ENCODE measurements around the gene GTF2A1. TPM values are rescaled to one million over a fixed set of nuclear protein-coding genes. Genes with fewer than 3 reads are reported as not detected.

GTF2A1 gene
- total and polyA plus RNA-seq, 2 experiments from 2014 or later = 3.9 to 27.8 TPM

DNA sequence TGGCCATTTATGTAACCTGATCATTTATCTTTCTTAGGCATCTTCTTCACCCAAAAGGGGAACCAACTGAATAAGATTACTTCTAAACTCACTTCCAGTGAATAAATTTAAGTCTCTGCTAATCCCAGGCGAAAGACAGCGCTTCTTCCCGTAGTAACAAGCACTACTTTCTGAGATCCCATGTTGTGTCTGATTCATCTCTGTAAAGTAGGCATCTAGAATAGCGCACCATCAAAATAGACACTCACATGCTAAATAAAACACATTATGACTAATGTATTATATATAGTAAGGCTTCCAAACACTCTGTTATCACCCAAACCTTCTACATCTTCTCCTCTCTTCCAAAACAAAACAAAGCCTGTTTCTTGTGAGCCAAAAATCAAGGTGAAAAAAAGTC lies 15.1 kb downstream of the GTF2A1 start:
- H3K9me2 ChIP-seq (ENCODE audit: insufficient read depth) = no peaks in the 10 kb centered on the region
- H3K79me2 ChIP-seq (ENCODE audit: insufficient read depth) = peaks cover 91% of the 10 kb centered on the region
- peaks cover 43% of the 10 kb centered on the region for H3K36me3 ChIP-seq (ENCODE audit: low read depth)
- H3K9me3 ChIP-seq (ENCODE audit: low read depth) = no peaks in the 10 kb centered on the region
- no peak overlapping the region for H3K27ac ChIP-seq
- H3F3A ChIP-seq (ENCODE audit: insufficient read depth) = no peaks in the 10 kb centered on the region
- TF ChIP-seq EZH2 (IDR thresholded peaks at IDR 0.05; ENCODE audit: insufficient read depth, poor library complexity, severe bottlenecking) (no peak), EZH2phosphoT487 (IDR thresholded peaks at IDR 0.05; ENCODE audit: insufficient read depth, low read depth) (no peak)
- H3K9ac ChIP-seq = no peak overlapping the region
- no peak overlapping the region for H3K4me2 ChIP-seq (ENCODE audit: unreplicated experiment)
- H3K27me3 ChIP-seq (replicated peaks; ENCODE audit: insufficient read depth) = no peaks in the 10 kb centered on the region
- 98 to 99% methylated on average over 4 of the region's 4 CpGs for WGBS, 2 experiments (ENCODE audit: low coverage in 1 of 2, low lambda C conversion rate in 2 of 2, missing lambda C conversion rate in 2 of 2)
- H4K20me1 ChIP-seq (ENCODE audit: insufficient read depth) = no peaks in the 10 kb centered on the region
- no peak for DNase-seq
- H2AFZ ChIP-seq = no peak overlapping the region
- H3K4me1 ChIP-seq (ENCODE audit: insufficient read depth) = peaks cover 4% of the 10 kb centered on the region; the same call in 1 of the 2 replicates
- in situ Hi-C loops (cut with MboI) = no loop called here
- no peak overlapping the region for H3K4me3 ChIP-seq

DNA sequence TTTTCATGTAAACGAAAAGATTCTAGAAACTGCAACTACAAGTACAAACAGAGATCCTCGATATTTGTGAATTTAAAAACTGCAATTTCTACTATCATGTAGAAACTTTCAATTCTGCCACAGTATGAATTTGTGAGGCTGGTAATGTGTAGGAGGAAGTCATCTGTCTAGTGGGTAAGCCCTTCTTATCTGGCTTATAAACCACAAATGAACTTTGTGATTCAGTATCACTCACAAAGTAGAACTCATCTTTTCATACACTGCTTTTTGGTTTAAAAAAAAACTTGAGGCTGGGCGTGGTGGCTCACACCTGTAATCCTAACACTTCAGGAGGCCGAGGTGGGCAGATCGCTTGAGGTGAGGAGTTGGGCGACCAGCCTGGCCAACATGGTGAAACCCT lies 20.7 kb downstream of the GTF2A1 start:
- H3K4me2 ChIP-seq (ENCODE audit: unreplicated experiment) = no peak overlapping the region
- TF ChIP-seq EZH2 (IDR thresholded peaks at IDR 0.05; ENCODE audit: insufficient read depth, poor library complexity, severe bottlenecking) (no peak), EZH2phosphoT487 (IDR thresholded peaks at IDR 0.05; ENCODE audit: insufficient read depth, low read depth) (no peak)
- no peak for DNase-seq
- H3K4me1 ChIP-seq (ENCODE audit: insufficient read depth) = no peaks in the 10 kb centered on the region
- no peak overlapping the region for H3K4me3 ChIP-seq
- H3K9me2 ChIP-seq (ENCODE audit: insufficient read depth) = no peaks in the 10 kb centered on the region
- 0 out of 2 replicates have a peak, but pooled peaks cover 4% of the 10 kb centered on the region for H3F3A ChIP-seq (ENCODE audit: insufficient read depth)
- in situ Hi-C loops (cut with MboI) = no loop called here
- no peaks in the 10 kb centered on the region for H3K9me3 ChIP-seq (ENCODE audit: low read depth)
- no peak overlapping the region for H3K27ac ChIP-seq
- H3K27me3 ChIP-seq (replicated peaks; ENCODE audit: insufficient read depth) = no peaks in the 10 kb centered on the region
- 97 to 100% methylated on average over 6 of the region's 6 CpGs for WGBS, 2 experiments (ENCODE audit: low coverage in 1 of 2, low lambda C conversion rate in 2 of 2, missing lambda C conversion rate in 2 of 2)
- H3K79me2 ChIP-seq (ENCODE audit: insufficient read depth) = peaks cover 58% of the 10 kb centered on the region
- H4K20me1 ChIP-seq (ENCODE audit: insufficient read depth) = no peaks in the 10 kb centered on the region
- H2AFZ ChIP-seq = no peak overlapping the region
- no peak overlapping the region for H3K9ac ChIP-seq
- H3K36me3 ChIP-seq (ENCODE audit: low read depth) = peaks cover 71% of the 10 kb centered on the region

GRCh38 chr14:81199084-81199483 lies 21.7 kb downstream of the GTF2A1 start:
- H3K27me3 ChIP-seq (replicated peaks; ENCODE audit: insufficient read depth) = no peaks in the 10 kb centered on the region
- H3F3A ChIP-seq (ENCODE audit: insufficient read depth) = 0 out of 2 replicates have a peak, but pooled peaks cover 4% of the 10 kb centered on the region
- in situ Hi-C loops (cut with MboI) = no loop called here
- peaks cover 49% of the 10 kb centered on the region for H3K79me2 ChIP-seq (ENCODE audit: insufficient read depth)
- no peak overlapping the region for H3K4me3 ChIP-seq
- H3K9me2 ChIP-seq (ENCODE audit: insufficient read depth) = no peaks in the 10 kb centered on the region
- WGBS, 2 experiments (ENCODE audit: low coverage in 1 of 2, low lambda C conversion rate in 2 of 2, missing lambda C conversion rate in 2 of 2) = 97 to 98% methylated on average over 3 of the region's 3 CpGs
- H3K4me1 ChIP-seq (ENCODE audit: insufficient read depth) = no peaks in the 10 kb centered on the region
- no peaks in the 10 kb centered on the region for H3K9me3 ChIP-seq (ENCODE audit: low read depth)
- no peak overlapping the region for H3K27ac ChIP-seq
- peaks cover 71% of the 10 kb centered on the region for H3K36me3 ChIP-seq (ENCODE audit: low read depth)
- TF ChIP-seq EZH2 (IDR thresholded peaks at IDR 0.05; ENCODE audit: insufficient read depth, poor library complexity, severe bottlenecking) (no peak), EZH2phosphoT487 (IDR thresholded peaks at IDR 0.05; ENCODE audit: insufficient read depth, low read depth) (no peak)
- H4K20me1 ChIP-seq (ENCODE audit: insufficient read depth) = no peaks in the 10 kb centered on the region
- no peak overlapping the region for H3K4me2 ChIP-seq (ENCODE audit: unreplicated experiment)
- no peak overlapping the region for H2AFZ ChIP-seq
- no peak overlapping the region for H3K9ac ChIP-seq
- no peak for DNase-seq

DNA sequence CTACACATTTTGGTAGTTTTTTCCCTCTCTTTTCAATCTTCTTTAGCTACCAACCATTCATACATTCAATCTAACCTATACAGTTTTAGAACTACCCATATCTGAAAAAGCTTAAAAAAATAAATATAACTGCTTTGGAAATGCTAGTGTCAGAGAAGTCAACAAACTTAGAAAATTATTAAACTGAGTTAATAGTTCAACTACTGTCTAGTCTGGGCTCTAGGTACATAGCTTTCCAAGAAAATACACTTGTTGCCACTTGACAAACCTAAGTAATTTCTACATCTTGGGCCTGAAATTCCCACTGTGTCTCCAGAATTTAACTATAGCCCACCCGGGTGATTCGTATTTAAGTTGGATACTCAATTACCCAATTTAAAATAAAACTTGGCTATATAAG lies 22.1 kb downstream of the GTF2A1 start:
- in situ Hi-C loops (cut with MboI) = no loop called here
- Histone ChIP-seq H3K9me2 (ENCODE audit: insufficient read depth) (no peaks in the 10 kb centered on the region), H3K79me2 (ENCODE audit: insufficient read depth) (peaks cover 48% of the 10 kb centered on the region), H3K9ac (no peak overlapping the region), H3F3A (ENCODE audit: insufficient read depth) (0 out of 2 replicates have a peak, but pooled peaks cover 4% of the 10 kb centered on the region), H3K27ac (no peak overlapping the region), H3K4me2 (ENCODE audit: unreplicated experiment) (no peak overlapping the region), H2AFZ (no peak overlapping the region), H3K9me3 (ENCODE audit: low read depth) (no peaks in the 10 kb centered on the region), H3K27me3 (replicated peaks; ENCODE audit: insufficient read depth) (no peaks in the 10 kb centered on the region), H3K4me1 (ENCODE audit: insufficient read depth) (no peaks in the 10 kb centered on the region), H3K36me3 (ENCODE audit: low read depth) (peaks cover 69% of the 10 kb centered on the region), H4K20me1 (ENCODE audit: insufficient read depth) (no peaks in the 10 kb centered on the region), H3K4me3 (no peak overlapping the region)
- WGBS, 2 experiments (ENCODE audit: low coverage in 1 of 2, low lambda C conversion rate in 2 of 2, missing lambda C conversion rate in 2 of 2) = 95 to 97% methylated on average over 2 of the region's 2 CpGs
- no peak for DNase-seq
- no peak for TF ChIP-seq EZH2 (IDR thresholded peaks at IDR 0.05; ENCODE audit: insufficient read depth, poor library complexity, severe bottlenecking)
- no peak for TF ChIP-seq EZH2phosphoT487 (IDR thresholded peaks at IDR 0.05; ENCODE audit: insufficient read depth, low read depth)
